ENCODE measurements around the gene FIBCD1. TPM values are rescaled to one million over a fixed set of nuclear protein-coding genes. Genes with fewer than 3 reads are reported as not detected.

The FIBCD1 gene
- total RNA-seq, 4 donors from 2014 or later: 4.2 TPM; not detected in 3

- TF ChIP-seq CTCF (IDR thresholded peaks at IDR 0.05; ENCODE audit: low read depth): no peak
These were observed 17.6 kb downstream of the FIBCD1 start for GRCh38 chr9:130921300-130921988.

DNA sequence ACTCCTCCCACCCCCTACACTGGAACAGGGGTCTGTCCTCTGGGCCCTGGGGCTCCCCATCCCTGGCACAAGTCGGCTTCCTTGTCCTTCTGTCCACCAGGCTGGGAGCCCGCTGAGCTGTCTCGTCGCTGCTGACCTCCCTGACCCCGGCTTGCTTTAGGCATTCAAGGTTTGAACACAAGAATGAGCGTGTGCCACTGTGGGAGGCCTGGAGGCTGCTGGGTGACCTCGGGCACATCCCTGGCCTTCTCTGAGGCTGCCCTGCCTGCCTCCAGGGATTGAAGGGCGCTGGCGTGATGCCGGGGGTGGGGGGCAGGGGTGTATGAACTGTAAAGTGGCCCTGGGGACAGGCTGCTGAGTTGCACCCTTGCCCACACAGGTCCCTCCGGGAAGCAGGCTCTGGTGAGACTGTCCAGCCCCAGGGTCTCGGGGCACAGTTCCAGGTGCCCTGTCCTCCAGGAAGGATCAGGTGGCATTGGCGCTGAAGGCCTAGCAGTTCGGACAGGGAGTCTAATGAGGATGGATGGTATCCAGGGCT is 18.2 kb downstream of the FIBCD1 start:
- TF ChIP-seq CTCF (IDR thresholded peaks at IDR 0.05; ENCODE audit: low read depth): no peak

- TF ChIP-seq CTCF (IDR thresholded peaks at IDR 0.05; ENCODE audit: low read depth): no peak
These were observed 18.8 kb downstream of the FIBCD1 start for GRCh38 chr9:130920233-130920632.

- TF ChIP-seq CTCF (IDR thresholded peaks at IDR 0.05; ENCODE audit: low read depth): no peak
These were observed 19.4 kb downstream of the FIBCD1 start for GRCh38 chr9:130919559-130920145.

DNA sequence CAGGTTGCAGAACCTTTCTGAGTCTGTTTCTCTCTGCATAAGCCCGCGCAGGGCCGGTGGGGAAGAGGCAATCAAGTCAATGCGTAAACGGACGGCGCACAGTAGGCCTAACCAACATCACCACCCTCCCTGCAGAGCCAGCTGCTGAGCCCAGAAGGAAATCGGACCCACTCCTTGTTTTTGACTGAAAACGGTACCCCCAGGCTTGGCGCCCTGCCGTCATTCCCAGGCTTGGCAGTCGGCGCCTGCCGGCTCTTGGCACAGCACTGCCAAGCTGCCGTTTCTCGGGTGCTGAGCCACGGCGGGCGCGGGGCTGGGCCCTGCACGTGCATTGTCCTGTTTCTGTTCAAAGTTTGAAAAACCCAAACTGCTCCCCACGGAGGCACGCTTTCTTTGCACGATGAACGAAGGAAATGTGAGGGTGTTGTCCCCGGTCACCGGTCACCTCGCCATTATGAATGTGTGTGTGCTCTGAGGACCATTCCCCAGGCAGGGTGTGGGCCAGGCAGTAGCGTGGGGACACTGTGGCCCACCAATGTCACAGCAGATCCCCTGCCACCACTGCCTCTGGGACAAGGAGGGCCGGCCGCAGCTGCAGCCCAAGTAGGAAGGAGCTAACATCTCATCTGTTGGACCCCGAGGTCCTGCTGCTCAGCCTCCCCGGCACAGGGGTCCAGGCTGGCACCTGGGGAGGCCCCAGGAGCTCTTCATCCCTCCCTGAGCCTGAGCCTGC is 20.1 kb downstream of the FIBCD1 start:
- no peak for TF ChIP-seq CTCF (IDR thresholded peaks at IDR 0.05; ENCODE audit: low read depth)

DNA sequence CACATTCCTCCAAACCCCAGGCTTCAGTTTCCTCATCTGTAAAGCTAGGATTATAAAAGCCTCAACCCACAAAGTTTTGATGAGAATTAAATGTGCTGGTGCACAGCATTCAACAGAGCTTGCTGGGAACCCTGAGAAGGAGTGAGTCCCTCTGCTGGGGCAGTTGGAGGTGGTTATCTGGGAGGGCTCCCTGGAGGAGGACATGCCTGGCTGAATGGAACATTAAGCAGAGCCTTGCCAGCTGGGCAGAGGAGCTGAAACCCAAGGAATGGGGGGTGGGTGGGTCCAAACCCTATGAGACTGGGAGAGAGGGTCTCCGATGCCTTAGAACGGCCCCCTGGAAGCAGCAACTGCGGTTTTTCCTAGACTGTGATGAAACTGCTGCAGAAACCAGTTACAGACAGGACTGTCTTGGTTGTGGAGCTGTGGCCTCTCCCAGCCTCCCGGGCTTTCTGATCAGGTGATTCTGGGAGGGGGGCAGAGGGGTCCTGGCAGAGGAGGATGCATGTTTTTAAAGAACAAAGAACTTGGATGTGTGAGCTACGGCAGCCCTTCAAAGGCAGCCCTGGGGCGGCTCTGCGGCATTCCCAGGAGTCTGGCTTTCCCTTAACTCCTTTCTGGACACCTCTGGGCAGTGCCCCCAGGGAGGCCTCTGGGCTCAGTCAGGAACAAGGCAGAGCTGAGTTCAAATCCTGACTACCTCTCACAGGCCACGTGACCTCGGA is 20.8 kb downstream of the FIBCD1 start:
- no peak for TF ChIP-seq CTCF (IDR thresholded peaks at IDR 0.05; ENCODE audit: low read depth)
